Hepatocyte (in vitro differentiated cells): Measurements from ENCODE around the gene DENND4C. TPM values are rescaled to one million over a fixed set of nuclear protein-coding genes. Genes with fewer than 3 reads are reported as not detected.

Experiments used
- DNase-seq: peaks from one replicate; pipeline ENCODE4 v3.0.0-alpha.2; 2016; ENCODE audit warnings: low spot score
- H2AFZ ChIP-seq: fragments of 200-600 bp; sonication (generic); 2 replicates; pipeline ENCODE4 v1.6.0; 2016; ENCODE audit warnings: antibody characterized with exemption, mild to moderate bottlenecking
- H3K27ac ChIP-seq: fragments of 200-600 bp; sonication (generic); 2 replicates; pipeline ENCODE4 v1.5.1; 2016; ENCODE audit warnings: mild to moderate bottlenecking
- H3K27me3 ChIP-seq: fragments of 200-600 bp; sonication (generic); 2 replicates; pipeline ENCODE4 v1.6.1; 2016
- H3K36me3 ChIP-seq: fragments of 200-600 bp; sonication (generic); replicated peaks from 2 replicates; pipeline ENCODE4 v1.5.1; 2016; ENCODE audit warnings: low read depth; ENCODE audit not compliant: insufficient read depth
- H3K4me1 ChIP-seq: fragments of 200-600 bp; sonication (generic); 2 replicates; pipeline ENCODE4 v1.5.1; 2016; ENCODE audit warnings: mild to moderate bottlenecking, moderate library complexity; ENCODE audit not compliant: insufficient read depth
- H3K4me2 ChIP-seq: fragments of 200-600 bp; sonication (generic); 2 replicates; pipeline ENCODE4 v1.6.0; 2016
- H3K4me3 ChIP-seq: fragments of 200-600 bp; sonication (generic); 2 replicates; pipeline ENCODE4 v1.5.1; 2016; ENCODE audit warnings: mild to moderate bottlenecking
- H3K79me2 ChIP-seq: fragments of 200-600 bp; sonication (generic); 2 replicates; pipeline ENCODE4 v1.6.0; 2017; ENCODE audit warnings: mild to moderate bottlenecking
- H3K9me2 ChIP-seq: fragments of 200-600 bp; sonication (generic); replicated peaks from 2 replicates; pipeline ENCODE4 v1.6.0; 2017; ENCODE audit warnings: mild to moderate bottlenecking; ENCODE audit not compliant: insufficient read depth
- H3K9me3 ChIP-seq: fragments of 200-600 bp; sonication (generic); 2 replicates; pipeline ENCODE4 v1.5.1; 2016; ENCODE audit warnings: low read depth, mild to moderate bottlenecking
- H4K20me1 ChIP-seq: fragments of 200-600 bp; sonication (generic); 2 replicates; pipeline ENCODE4 v1.6.0; 2016; ENCODE audit warnings: mild to moderate bottlenecking; ENCODE audit not compliant: insufficient read depth, poor library complexity, severe bottlenecking
- EZH2 ChIP-seq: fragments of 200-600 bp; sonication (generic); IDR thresholded peaks from 2 replicates; pipeline ENCODE4 v1.6.1; 2016; ENCODE audit warnings: antibody characterized with exemption, mild to moderate bottlenecking, borderline replicate concordance
- EZH2phosphoT487 ChIP-seq: fragments of 200-600 bp; sonication (generic); IDR thresholded peaks from one replicate; pipeline ENCODE4 v1.6.1; 2018; ENCODE audit warnings: antibody characterized with exemption, mild to moderate bottlenecking, low read depth, moderate library complexity; ENCODE audit not compliant: unreplicated experiment, severe bottlenecking
- WGBS: methylation state at CpG from one replicate; pipeline ENCODE4 v1.1.6; 2016; ENCODE audit warnings: low lambda C conversion rate; ENCODE audit errors: missing lambda C conversion rate; 5-methylcytosine and 5-hydroxymethylcytosine counted together
- polyA plus RNA-seq: library from polyadenylated mRNA; unstranded; fragments of >200 nt; fragmentation: Nextera tagmentation; extraction: Ambion mirVana; gene quantifications from 2 replicates; pipeline ENCODE4 v1.2.1, GENCODE V29; 2016
- total RNA-seq: library from RNA; depleted of rRNA; stranded (reverse); fragments of >200 nt; gene quantifications from 2 replicates; pipeline ENCODE4 v1.2.3, GENCODE V29; 2014
- TF ChIP-seq, protein P1 (sequence below): fragments of 200-600 bp; sonication (generic); IDR thresholded peaks from 2 replicates; pipeline ENCODE4 v1.5.1; 2016; ENCODE audit warnings: antibody characterized with exemption, mild to moderate bottlenecking; ENCODE audit not compliant: poor library complexity

DENND4C gene
- total and polyA plus RNA-seq, 2 experiments from 2014 or later, result 14.9 to 82.6 TPM

DNA sequence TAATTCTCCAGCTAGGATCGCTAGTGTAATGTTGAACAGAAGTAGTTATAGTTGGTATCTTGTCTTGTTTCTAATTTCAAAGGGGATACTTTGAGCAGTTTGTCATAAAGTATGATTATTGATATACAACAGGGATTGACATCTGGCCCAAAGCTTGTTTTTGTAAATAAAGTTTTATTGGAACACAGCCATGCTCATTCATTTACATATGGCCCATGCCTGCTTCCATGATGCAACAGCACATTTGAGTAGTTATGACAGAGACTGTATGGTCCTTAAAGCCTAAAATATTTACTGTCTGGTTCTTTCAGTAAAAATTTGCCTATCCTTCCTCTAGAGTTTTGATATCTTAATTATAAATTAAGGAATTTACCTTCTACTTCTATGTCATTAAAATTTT, 79.8 kb downstream of the DENND4C start:
- no peak overlapping the region for H3K4me2 ChIP-seq
- WGBS, result 100% methylated on average over 1 of the region's 1 CpG
- H2AFZ ChIP-seq, result no peak overlapping the region

DNA sequence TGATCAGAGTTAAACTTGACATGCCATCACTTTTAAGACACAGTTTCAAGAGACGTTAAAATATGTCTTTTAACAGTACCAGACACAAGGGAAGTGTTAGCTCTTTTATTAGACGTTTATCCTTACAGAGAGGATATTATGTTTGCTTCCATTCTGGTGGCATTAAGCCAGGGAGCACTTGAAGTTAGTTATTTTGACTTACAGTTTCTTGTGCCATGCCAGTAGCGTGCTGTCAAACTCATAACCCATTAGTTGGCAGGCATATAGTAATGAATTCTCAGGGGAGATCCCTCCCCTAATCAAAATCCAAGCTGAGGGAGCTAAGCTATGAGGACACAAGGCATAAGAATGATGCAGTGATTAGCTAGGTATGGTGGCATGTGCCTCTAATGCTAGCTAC, 83.1 kb downstream of the DENND4C start:
- H3K79me2 ChIP-seq, result peaks cover 9% of the 10 kb centered on the region
- no peaks in the 10 kb centered on the region for H3K4me1 ChIP-seq
- H2AFZ ChIP-seq, result no peak overlapping the region
- H3K36me3 ChIP-seq, result no peaks in the 10 kb centered on the region
- TF ChIP-seq, protein P1, sequence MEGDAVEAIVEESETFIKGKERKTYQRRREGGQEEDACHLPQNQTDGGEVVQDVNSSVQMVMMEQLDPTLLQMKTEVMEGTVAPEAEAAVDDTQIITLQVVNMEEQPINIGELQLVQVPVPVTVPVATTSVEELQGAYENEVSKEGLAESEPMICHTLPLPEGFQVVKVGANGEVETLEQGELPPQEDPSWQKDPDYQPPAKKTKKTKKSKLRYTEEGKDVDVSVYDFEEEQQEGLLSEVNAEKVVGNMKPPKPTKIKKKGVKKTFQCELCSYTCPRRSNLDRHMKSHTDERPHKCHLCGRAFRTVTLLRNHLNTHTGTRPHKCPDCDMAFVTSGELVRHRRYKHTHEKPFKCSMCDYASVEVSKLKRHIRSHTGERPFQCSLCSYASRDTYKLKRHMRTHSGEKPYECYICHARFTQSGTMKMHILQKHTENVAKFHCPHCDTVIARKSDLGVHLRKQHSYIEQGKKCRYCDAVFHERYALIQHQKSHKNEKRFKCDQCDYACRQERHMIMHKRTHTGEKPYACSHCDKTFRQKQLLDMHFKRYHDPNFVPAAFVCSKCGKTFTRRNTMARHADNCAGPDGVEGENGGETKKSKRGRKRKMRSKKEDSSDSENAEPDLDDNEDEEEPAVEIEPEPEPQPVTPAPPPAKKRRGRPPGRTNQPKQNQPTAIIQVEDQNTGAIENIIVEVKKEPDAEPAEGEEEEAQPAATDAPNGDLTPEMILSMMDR, result no peak
- TF ChIP-seq EZH2 (no peak), EZH2phosphoT487 (no peak)
- H3K4me3 ChIP-seq, result no peak overlapping the region
- no peaks in the 10 kb centered on the region for H3K9me3 ChIP-seq
- H3K4me2 ChIP-seq, result no peak overlapping the region
- 83% methylated on average over 3 of the region's 3 CpGs for WGBS
- no peak overlapping the region for H3K27ac ChIP-seq
- H3K27me3 ChIP-seq, result no peaks in the 10 kb centered on the region
- H4K20me1 ChIP-seq, result no peaks in the 10 kb centered on the region
- no peak for DNase-seq
- H3K9me2 ChIP-seq, result no peaks in the 10 kb centered on the region

More for the DNA sequence above, 79.8 kb downstream of the DENND4C start:
- no peak for TF ChIP-seq EZH2phosphoT487
- TF ChIP-seq, protein P1, result no peak
- no peak for TF ChIP-seq EZH2
- Histone ChIP-seq H3K79me2 (peaks cover 9% of the 10 kb centered on the region), H3K9me3 (no peaks in the 10 kb centered on the region), H3K4me1 (no peaks in the 10 kb centered on the region), H3K27ac (no peak overlapping the region), H3K4me3 (no peak overlapping the region), H3K9me2 (no peaks in the 10 kb centered on the region), H3K27me3 (no peaks in the 10 kb centered on the region), H3K36me3 (no peaks in the 10 kb centered on the region), H4K20me1 (no peaks in the 10 kb centered on the region)
- no peak for DNase-seq

DNA sequence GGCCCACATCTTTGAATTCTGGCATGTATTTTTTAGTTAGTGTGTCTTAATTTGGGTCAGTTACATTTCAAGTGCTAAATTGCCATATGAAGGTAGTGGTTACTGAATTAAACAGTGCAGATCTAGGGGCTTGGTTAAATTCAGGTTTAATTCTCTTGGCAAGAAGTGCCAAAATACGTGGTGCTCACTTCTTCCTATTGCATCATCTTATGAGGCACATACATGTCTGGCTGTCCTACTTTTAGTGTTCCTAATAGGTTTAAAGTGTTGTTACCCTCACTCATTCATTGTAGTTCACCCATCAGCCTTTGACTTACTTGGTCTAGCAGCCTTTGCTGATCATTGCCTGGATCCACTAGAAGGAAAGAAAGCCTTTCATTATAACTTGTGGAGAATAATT, 90.0 kb downstream of the DENND4C start:
- Histone ChIP-seq H3K36me3 (no peaks in the 10 kb centered on the region), H3K9me2 (no peaks in the 10 kb centered on the region), H3K4me1 (no peaks in the 10 kb centered on the region), H2AFZ (no peak overlapping the region), H3K27me3 (no peaks in the 10 kb centered on the region), H3K9me3 (no peaks in the 10 kb centered on the region), H4K20me1 (no peaks in the 10 kb centered on the region), H3K4me3 (no peak overlapping the region), H3K4me2 (no peak overlapping the region), H3K27ac (no peak overlapping the region), H3K79me2 (peaks cover 5% of the 10 kb centered on the region)
- TF ChIP-seq, protein P1, result no peak
- TF ChIP-seq EZH2 (no peak), EZH2phosphoT487 (no peak)
- 96% methylated on average over 1 of the region's 1 CpG for WGBS
- no peak for DNase-seq

- Histone ChIP-seq H3K27me3 (no peaks in the 10 kb centered on the region), H3K9me3 (no peaks in the 10 kb centered on the region), H3K4me2 (no peak overlapping the region), H3K79me2 (no peaks in the 10 kb centered on the region), H4K20me1 (no peaks in the 10 kb centered on the region), H3K9me2 (no peaks in the 10 kb centered on the region), H3K4me3 (no peak overlapping the region), H2AFZ (no peak overlapping the region), H3K4me1 (no peaks in the 10 kb centered on the region), H3K27ac (no peak overlapping the region), H3K36me3 (peaks cover 4% of the 10 kb centered on the region)
- TF ChIP-seq EZH2 (no peak), EZH2phosphoT487 (no peak)
- TF ChIP-seq, protein P1, result no peak
- 72% methylated on average over 2 of the region's 2 CpGs for WGBS
- DNase-seq, result no peak
These were observed 101.4 kb downstream of the DENND4C start for GRCh38 chr9:19331877-19332276.
